Colonic mucosa (tissue), 4 donors: ENCODE data around the gene MLST8. TPM values are rescaled to one million over a fixed set of nuclear protein-coding genes. Genes with fewer than 3 reads are reported as not detected.

ENCODE experiments used
- DNase-seq: peaks from one replicate; pipeline ENCODE4 v3.0.0-alpha.2; 2020
- H3K27ac ChIP-seq: fragments of 200-600 bp; one replicate; pipeline ENCODE4 v1.8.0; 2021
- H3K27me3 ChIP-seq: fragments of 200-600 bp; one replicate; pipeline ENCODE4 v1.8.0; 2021
- H3K36me3 ChIP-seq: fragments of 200-600 bp; one replicate; pipeline ENCODE4 v1.8.0; 2021
- H3K4me1 ChIP-seq: fragments of 200-600 bp; one replicate; pipeline ENCODE4 v1.8.0; 2021; ENCODE audit warnings: mild to moderate bottlenecking
- H3K4me3 ChIP-seq: fragments of 200-600 bp; one replicate; pipeline ENCODE4 v1.8.0; 2021
- H3K9ac ChIP-seq, 2 donors: one replicate each; pipeline ENCODE4 v1.7.0; 2013; ENCODE audit warnings: control low read depth in 2 of 2, low read depth in 2 of 2, low read length in 2 of 2
- H3K9me3 ChIP-seq: fragments of 200-600 bp; one replicate; pipeline ENCODE4 v1.8.0; 2021
- CTCF ChIP-seq: fragments of 200-600 bp; IDR thresholded peaks from one replicate; pipeline ENCODE4 v1.8.0; 2022; ENCODE audit warnings: antibody characterized with exemption, mild to moderate bottlenecking
- intact Hi-C: fragments of 100-400 bp; cut with DNase I; formaldehyde crosslinking; loops from one replicate; pipeline ENCODE4 v1.14.1; 2022
- total RNA-seq, 2 donors: library from RNA; stranded (reverse); fragmentation: NEBNext Ultra II Directional in 1 of 2; extraction: Animal tissue kit (Norgen Biotek cat#: 25700) in 1 of 2; gene quantifications; one replicate each; pipeline ENCODE4 v1.2.1, GENCODE V29; 2021
- donor health status: healthy.
- donor health status: DM: no; HTN: no; CAD: no.
- donor health status: DM: no; HTN: no; CAD: no.

The MLST8 gene
- total RNA-seq, 2 donors from 2014 or later: 26.5 to 53.5 TPM

DNA sequence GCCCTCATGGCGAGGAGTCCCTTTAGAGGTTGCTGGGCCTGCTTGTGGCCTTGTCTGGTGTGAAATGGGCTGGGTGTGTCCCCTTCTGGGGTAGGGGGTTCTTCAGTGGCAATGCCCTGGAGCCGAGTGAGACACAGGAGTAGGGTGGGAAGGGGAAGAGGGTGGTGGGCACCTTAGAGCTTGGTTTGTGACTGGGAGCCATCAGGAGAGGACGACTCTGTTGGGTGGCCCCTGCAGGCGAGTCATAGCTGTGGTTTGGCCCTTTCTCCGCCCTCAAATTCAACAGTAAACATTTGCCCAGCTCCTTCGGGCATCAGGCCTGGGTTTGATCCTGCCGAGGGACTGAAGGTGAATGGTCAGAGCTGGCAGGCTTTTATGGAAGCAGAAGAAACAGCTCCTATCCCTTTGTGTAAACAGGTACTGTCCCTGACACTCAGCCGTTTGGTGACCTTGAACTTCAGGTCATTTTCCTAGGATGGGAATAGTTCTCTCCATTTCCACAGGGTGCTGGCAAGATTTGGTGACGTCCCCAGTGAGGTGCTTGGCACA, 21.1 kb downstream of the MLST8 start:
- TF ChIP-seq CTCF: no peak
- Histone ChIP-seq H3K4me1 (no peaks in the 10 kb centered on the region), H3K9me3 (no peaks in the 10 kb centered on the region), H3K9ac (no peak overlapping the region), H3K27me3 (no peaks in the 10 kb centered on the region), H3K36me3 (peaks cover 11% of the 10 kb centered on the region), H3K4me3 (no peak overlapping the region), H3K27ac (no peak overlapping the region)
- DNase-seq: no peak
- intact Hi-C loops: no loop called here

GRCh38 chr16:2226918-2227317, 21.7 kb downstream of the MLST8 start:
- TF ChIP-seq CTCF: no peak
- Histone ChIP-seq H3K27me3 (no peaks in the 10 kb centered on the region), H3K4me1 (no peaks in the 10 kb centered on the region), H3K27ac (no peak overlapping the region), H3K9ac (no peak overlapping the region), H3K4me3 (no peak overlapping the region), H3K36me3 (peaks cover 12% of the 10 kb centered on the region), H3K9me3 (no peaks in the 10 kb centered on the region)
- DNase-seq: no peak
- intact Hi-C loops: no loop called here

DNA sequence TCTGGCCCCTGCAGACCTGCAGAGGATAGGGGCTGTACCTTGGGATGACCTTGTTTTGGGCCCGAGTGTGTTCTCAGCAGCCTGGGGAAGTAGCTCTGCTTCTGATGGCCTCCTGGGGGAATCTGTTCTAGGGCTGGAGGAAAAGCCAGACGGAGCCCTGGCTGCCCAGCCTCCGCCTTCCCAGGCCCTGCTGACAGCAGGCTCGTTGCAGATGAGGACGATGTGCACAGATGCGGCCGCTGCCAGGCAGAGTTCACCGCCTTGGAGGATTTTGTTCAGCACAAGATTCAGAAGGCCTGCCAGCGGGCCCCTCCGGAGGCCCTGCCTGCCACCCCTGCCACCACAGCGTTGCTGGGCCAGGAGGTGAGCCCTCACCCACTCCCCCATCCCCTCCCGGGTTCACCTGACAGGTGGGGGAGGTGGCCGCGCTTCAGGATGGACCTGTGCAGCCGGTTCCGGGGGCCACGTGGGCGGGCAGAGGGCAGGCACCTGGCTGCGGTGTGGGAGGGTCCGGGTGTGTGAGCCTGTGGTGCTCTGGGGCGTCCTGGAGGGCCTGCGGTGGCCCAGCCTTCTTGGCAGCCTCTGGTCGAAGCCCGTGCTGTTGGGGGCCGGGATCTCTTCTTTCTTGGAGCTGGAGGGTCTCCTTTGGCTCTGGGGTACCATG, 23.0 kb downstream of the MLST8 start:
- H3K4me1 ChIP-seq: no peaks in the 10 kb centered on the region
- no peak overlapping the region for H3K4me3 ChIP-seq
- H3K36me3 ChIP-seq: peaks cover 26% of the 10 kb centered on the region
- H3K27me3 ChIP-seq: no peaks in the 10 kb centered on the region
- no peak overlapping the region for H3K27ac ChIP-seq
- intact Hi-C loops: no loop called here
- H3K9me3 ChIP-seq: no peaks in the 10 kb centered on the region
- no peak for DNase-seq
- TF ChIP-seq CTCF: no peak
- peak overlapping the region in 1 of 2 donors; percentile 14 for H3K9ac ChIP-seq

DNA sequence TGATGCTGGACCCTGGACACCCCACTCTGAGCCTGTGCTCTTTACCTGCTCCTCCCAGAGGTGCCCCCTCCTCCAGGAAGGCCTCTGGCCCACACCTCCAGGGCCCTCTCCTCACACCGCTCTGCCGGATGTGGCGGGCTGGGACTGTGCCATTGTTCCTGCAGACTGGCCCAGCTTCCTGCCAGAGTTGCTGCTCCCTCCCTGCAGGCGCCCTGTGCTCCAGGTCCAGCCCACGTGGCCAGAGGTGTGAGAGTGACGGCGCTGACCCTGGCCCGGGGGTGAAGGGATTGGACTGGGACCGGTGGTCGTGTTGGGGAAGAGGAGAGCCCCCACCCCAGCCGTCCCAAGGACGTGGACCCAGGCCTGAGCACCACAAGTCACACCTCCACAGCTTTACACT, 23.8 kb downstream of the MLST8 start:
- no peak for DNase-seq
- Histone ChIP-seq H3K36me3 (peaks cover 27% of the 10 kb centered on the region), H3K4me1 (no peaks in the 10 kb centered on the region), H3K4me3 (no peak overlapping the region), H3K27me3 (no peaks in the 10 kb centered on the region), H3K27ac (no peak overlapping the region), H3K9me3 (no peaks in the 10 kb centered on the region), H3K9ac (no peak overlapping the region)
- intact Hi-C loops: no loop called here
- no peak for TF ChIP-seq CTCF

- no peak overlapping the region for H3K9ac ChIP-seq
- no peaks in the 10 kb centered on the region for H3K4me1 ChIP-seq
- DNase-seq: no peak
- TF ChIP-seq CTCF: no peak
- H3K4me3 ChIP-seq: no peak overlapping the region
- H3K27ac ChIP-seq: no peak overlapping the region
- H3K36me3 ChIP-seq: peaks cover 32% of the 10 kb centered on the region
- no peaks in the 10 kb centered on the region for H3K27me3 ChIP-seq
- H3K9me3 ChIP-seq: no peaks in the 10 kb centered on the region
- intact Hi-C loops: no loop called here
Observed at GRCh38 chr16:2229632-2230250, 24.5 kb downstream of the MLST8 start.
